GM21423 (cell line): ENCODE results near the gene SMIM8.

Experiments
- ATAC-seq: cut with Tn5 transposase; IDR thresholded peaks from one replicate; pipeline ENCODE4 v1.9.1; 2021; ENCODE audit warnings: mild to moderate bottlenecking, moderate library complexity; ENCODE audit not compliant: unreplicated experiment

SMIM8 gene

DNA sequence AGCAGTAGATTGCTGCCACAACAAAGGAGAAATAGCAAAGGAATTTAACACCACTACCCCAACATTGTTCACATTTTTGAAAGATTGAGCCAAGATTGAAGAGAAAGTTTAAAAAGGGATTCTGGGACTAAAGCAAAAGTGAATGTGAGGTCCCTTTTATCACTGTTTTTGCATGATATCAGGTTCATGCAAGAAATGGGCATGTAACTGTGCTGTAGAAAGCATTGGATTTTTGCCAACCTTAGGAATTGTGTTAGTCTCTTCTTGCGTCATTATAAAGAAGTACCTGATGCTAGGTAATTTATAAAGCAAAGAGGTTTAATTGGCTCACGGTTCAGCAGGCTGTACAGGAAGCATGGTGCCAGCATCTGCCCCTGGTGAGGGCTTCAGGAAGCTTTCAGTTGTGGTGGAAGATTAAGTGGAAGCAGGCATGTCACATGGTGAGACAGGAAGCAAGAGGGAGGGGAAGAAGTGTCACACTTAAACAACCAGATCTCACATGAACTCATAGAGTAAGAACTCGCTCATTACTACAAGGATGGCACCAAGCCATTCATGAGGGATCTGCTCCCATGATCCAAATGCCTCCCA, 11.3 kb downstream of the SMIM8 start:
- ATAC-seq = no peak

DNA sequence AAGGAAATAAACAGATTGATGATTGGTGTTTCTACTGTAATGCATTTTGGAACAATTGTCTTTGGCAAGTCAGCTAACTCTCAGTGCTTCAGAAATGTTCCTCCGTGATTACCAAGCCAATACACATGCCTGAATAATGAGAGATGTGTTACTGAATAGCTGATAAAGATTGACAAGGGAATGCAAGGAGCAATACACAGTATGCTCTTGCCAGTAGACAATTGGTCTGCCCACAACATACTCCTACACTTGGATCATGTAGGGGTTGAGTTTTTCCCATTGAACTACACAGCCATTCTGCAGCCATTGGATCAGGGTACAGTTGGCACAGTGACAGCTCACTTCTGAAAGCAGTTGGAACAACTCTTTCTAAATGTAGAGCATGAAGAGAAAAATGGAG, 12.3 kb downstream of the SMIM8 start:
- no peak for ATAC-seq

- ATAC-seq = no peak
Measured at GRCh38 chr6:87336367-87336766, 14.0 kb downstream of the SMIM8 start.

- no peak for ATAC-seq
Measured at GRCh38 chr6:87340230-87340629, 17.8 kb downstream of the SMIM8 start.

- ATAC-seq = no peak
Measured at GRCh38 chr6:87341158-87341557, 18.8 kb downstream of the SMIM8 start.

DNA sequence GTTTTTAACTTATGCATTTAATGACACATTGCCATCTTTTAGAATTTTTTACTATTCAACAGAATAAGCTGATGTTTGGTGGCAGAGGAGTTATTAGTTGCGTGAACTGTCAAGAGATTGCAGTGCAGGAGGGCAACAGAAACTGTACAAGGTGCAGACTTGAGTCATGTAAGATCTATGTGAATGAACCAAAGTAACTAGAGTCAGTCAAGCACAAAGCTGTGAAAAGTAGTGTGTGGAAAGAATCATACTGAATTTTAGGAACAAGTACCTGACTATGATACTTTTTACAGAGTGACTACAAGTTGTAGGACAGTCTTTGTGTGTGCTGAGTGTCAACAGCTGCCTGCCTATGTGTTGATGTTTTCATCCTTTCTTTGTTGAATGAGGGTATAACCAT, 19.5 kb downstream of the SMIM8 start:
- peak; percentile 86 for ATAC-seq

DNA sequence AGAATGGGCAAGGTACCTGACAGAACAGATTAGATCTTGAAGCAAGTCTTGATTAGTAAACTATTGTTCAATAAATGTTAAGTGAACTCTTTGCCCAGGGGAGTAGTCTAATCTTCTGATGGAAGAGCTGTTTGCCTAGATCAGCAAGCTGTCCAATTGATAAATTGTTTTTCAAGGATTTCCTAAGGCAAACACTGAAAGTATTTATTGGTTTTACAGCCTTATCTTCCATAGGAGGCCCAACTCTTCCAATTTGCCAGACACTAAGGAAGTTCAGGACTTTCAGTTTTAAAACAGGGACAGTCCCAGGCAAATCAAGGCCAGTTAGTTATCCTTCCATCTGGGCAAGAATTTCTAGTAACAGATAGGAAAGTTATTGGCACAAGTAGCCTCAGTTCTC, 20.4 kb downstream of the SMIM8 start:
- no peak for ATAC-seq

- ATAC-seq = no peak
Measured at GRCh38 chr6:87344731-87345130, 22.3 kb downstream of the SMIM8 start, which contains the start of gene C6orf163. C6orf163 (plus strand) TSS chr6:87344813; CDS start chr6:87345100, 287 bp downstream.

GRCh38 chr6:87346700-87347099, 24.3 kb downstream of the SMIM8 start:
- ATAC-seq = no peak

DNA sequence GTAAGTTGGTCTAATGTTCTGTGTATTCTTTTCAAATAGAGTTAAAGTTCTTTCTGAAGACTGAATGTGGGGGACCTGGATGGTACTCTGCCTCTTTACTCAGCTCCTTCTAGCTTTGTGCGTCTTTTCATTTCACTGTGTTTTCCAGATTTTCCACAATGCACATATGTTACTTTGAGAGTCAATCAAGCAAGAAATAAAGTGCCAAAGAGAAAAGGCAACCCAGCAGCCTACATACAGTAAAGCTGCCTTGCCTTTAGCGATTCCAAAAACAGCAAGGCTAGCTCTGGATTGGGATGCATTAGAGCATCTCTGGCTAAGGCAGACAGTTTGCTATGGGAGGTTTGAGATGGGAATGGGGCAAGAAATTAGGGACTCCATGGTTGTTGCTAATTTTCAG, 27.5 kb downstream of the SMIM8 start:
- ATAC-seq = no peak

DNA sequence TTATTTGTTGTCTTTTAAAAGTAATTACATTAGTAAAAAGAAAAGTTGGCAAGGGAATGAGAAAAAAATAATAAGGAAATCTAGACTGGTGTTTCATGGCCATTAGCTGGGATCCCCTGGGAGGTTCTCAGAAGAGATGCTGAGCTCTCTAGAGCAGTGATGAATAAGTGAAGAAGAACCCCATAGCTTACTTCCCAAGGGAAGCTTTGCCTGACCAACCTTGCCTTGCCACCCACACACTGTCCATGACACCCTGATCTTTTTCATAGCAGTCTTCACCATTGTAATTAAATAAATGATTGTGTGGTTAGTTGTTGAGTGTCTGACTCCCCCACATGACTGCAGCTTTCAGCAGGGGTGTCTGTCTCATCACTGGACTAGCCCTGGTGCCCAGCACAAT, 28.1 kb downstream of the SMIM8 start:
- no peak for ATAC-seq

DNA sequence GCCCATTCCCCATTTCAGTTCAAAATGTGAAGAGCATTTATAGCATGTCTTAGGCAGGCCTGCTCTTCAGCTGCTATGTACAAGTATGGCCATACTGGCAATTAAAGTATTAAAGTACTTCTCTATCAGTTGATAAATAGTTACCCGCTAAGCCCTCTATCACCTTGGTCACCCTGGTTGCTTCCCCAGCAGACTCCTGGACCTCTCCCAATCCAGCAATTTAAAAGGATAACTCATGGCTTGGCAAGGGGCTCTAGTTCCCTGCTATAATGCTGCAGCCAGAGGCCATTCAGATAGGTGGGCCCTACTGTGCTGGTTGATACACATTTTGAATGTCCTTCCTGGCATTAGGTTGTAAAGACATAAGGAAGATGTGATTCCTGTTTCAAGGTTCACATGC, 29.2 kb downstream of the SMIM8 start:
- ATAC-seq = no peak

GRCh38 chr6:87356181-87356580, 33.8 kb downstream of the SMIM8 start:
- ATAC-seq = no peak

- ATAC-seq = no peak
Measured at GRCh38 chr6:87357479-87358196, 35.2 kb downstream of the SMIM8 start.

- ATAC-seq = no peak
Measured at GRCh38 chr6:87364602-87365252, 42.3 kb downstream of the SMIM8 start.

DNA sequence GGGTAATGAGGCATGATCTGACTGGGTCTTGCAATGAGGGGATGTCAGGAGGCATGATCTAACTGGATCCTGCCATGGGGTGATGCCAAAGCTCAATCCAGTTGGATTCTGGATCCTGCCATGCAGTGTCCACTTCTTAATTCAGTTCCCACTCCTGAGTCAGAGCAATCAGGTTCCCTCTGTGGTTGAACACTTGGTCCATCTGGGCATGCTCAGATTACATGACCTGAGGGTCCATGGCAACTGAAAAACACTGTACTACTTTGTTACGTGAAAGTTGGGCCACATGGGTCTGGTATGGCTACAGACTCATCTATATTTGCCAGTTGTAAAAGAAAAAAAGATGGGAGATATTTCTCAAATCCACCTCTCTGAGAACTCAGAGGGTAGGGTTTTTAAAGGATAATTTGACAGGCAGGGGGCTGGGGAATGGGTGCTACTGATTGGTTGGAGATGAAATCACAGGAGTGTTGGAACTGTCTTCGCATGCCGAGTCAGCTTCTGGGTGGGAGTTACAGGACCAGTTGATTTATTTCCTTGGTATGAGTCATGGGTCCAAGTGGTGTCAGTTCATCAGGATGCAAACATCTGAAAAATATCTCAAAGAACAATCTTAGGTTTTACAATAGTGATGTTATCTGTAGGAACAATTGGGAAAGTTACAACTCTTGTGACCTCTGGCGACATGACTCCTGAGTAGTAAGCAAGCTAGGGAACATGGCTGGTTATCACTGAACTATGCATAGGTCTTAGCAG, 43.9 kb downstream of the SMIM8 start:
- no peak for ATAC-seq

- no peak for ATAC-seq
Measured at GRCh38 chr6:87366899-87367298, 44.5 kb downstream of the SMIM8 start.

DNA sequence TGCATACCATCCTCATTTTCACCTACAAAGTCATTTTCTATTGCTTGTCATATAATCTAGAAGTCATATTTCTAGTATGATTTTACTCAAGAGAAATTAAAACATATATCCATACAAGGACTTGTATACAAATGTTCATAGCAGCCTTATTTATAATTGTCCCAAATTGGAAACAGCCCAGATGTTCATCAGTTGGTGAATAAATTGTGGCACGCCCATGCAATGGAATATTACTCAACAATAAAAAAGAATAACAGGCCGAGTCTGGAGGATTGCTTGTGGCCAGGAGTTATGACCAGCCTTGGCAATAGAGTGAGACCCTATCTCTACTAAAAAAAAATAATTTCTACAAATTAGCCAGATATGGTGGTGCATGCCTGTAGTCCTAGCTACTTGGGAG, 51.0 kb downstream of the SMIM8 start:
- ATAC-seq = no peak

- ATAC-seq = no peak
Measured at GRCh38 chr6:87375315-87375714, 52.9 kb downstream of the SMIM8 start.

DNA sequence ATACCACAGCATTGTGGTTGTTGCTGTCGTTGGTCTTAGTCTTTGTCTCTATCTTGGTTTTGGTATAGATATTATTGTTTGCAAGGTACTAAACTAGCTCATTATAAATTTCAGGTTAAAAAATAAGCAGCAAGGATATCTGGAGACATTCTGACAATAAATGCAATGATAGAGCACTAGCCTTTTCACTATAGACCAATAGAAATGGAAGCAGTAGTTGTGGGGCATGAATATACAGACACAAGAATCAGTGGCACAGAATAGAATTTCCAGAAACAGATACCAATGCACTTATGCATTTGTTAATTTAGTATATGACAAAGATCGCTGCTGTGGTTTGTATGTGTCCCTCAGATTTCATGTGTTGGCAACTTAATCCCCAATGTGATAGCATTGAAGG, 54.3 kb downstream of the SMIM8 start:
- no peak for ATAC-seq

DNA sequence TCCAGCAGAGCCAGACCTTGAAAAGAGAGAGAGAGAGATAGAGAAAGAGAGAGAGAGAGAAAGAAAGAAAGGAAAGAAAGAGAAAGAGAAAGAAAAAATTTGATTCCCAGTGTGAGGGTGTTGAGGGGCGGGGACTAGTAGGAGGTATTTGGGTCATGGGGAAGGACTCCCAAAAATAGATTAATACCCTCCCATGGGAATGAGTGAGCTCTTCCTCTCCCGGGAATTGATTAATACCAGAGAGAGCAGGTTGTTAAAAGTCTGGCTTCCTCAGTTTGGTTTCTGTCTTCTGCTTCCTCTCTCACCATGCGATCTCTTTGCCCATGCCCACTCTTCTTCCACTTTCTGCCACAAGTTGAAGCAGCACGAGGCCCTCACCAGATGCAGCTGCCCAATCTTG, 56.6 kb downstream of the SMIM8 start:
- peak; percentile 57 for ATAC-seq

GRCh38 chr6:87382861-87383260, 60.5 kb downstream of the SMIM8 start:
- no peak for ATAC-seq
